H9 (cell line): Measurements from ENCODE around the gene RPS16. TPM values are rescaled to one million over a fixed set of nuclear protein-coding genes. Genes with fewer than 3 reads are reported as not detected.

Experiments
- DNase-seq: peaks from one replicate; pipeline ENCODE4 v3.0.0-alpha.2; 2017
- H2AFZ ChIP-seq: one replicate; pipeline ENCODE4 v1.6.1; 2013; ENCODE audit warnings: mild to moderate bottlenecking, low read length, control low read depth, moderate library complexity
- H2AK5ac ChIP-seq: 2 replicates; pipeline ENCODE4 v1.6.1; 2013; ENCODE audit warnings: low read length, control low read depth, mixed read lengths; ENCODE audit not compliant: insufficient read length
- H2BK120ac ChIP-seq: one replicate; pipeline ENCODE4 v1.6.1; 2013; ENCODE audit warnings: low read depth, mild to moderate bottlenecking, low read length, control low read depth, inconsistent platforms; ENCODE audit not compliant: poor library complexity, severe bottlenecking
- H2BK12ac ChIP-seq: 2 replicates; pipeline ENCODE4 v1.6.1; 2013; ENCODE audit warnings: low read length, control low read depth, mixed read lengths, low read depth; ENCODE audit not compliant: insufficient read length
- H2BK15ac ChIP-seq: 2 replicates; pipeline ENCODE4 v1.6.1; 2013; ENCODE audit warnings: low read depth, low read length, control low read depth
- H2BK20ac ChIP-seq: one replicate; pipeline ENCODE4 v1.6.1; 2013; ENCODE audit warnings: low read depth, mild to moderate bottlenecking, low read length, control low read depth, inconsistent platforms; ENCODE audit not compliant: poor library complexity, severe bottlenecking
- H2BK5ac ChIP-seq: 2 replicates; pipeline ENCODE4 v1.6.1; 2013; ENCODE audit warnings: low read length, control low read depth, mixed read lengths; ENCODE audit not compliant: insufficient read length
- H3K14ac ChIP-seq: 2 replicates; pipeline ENCODE4 v1.6.1; 2013; ENCODE audit warnings: low read length, control low read depth; ENCODE audit not compliant: insufficient read depth
- H3K18ac ChIP-seq: 2 replicates; pipeline ENCODE4 v1.6.1; 2013; ENCODE audit warnings: low read depth, mild to moderate bottlenecking, mixed read lengths, low read length, control low read depth; ENCODE audit not compliant: insufficient read length
- H3K23ac ChIP-seq: 2 replicates; pipeline ENCODE4 v1.6.1; 2013; ENCODE audit warnings: low read length, control low read depth, mixed read lengths, low read depth; ENCODE audit not compliant: insufficient read length
- H3K23me2 ChIP-seq: 2 replicates; pipeline ENCODE4 v1.6.1; 2013; ENCODE audit warnings: low read depth, mild to moderate bottlenecking, mixed read lengths, low read length, control low read depth; ENCODE audit not compliant: insufficient read length, poor library complexity, severe bottlenecking
- H3K27ac ChIP-seq: 2 replicates; pipeline ENCODE4 v1.5.1; 2013; ENCODE audit warnings: low read length, control low read depth, mixed read lengths, low read depth; ENCODE audit not compliant: insufficient read length
- H3K27me3 ChIP-seq: 2 replicates; pipeline ENCODE4 v1.6.1; 2013; ENCODE audit warnings: low read length, control low read depth, inconsistent platforms; ENCODE audit not compliant: insufficient read depth
- H3K4ac ChIP-seq: 2 replicates; pipeline ENCODE4 v1.6.1; 2013; ENCODE audit warnings: low read depth, mild to moderate bottlenecking, control low read depth, inconsistent platforms, low read length, moderate library complexity
- H3K4me1 ChIP-seq: 2 replicates; pipeline ENCODE4 v1.6.1; 2013; ENCODE audit warnings: low read length, control low read depth, inconsistent platforms; ENCODE audit not compliant: insufficient read depth
- H3K4me2 ChIP-seq: 2 replicates; pipeline ENCODE4 v1.6.1; 2013; ENCODE audit warnings: low read length, control low read depth, mixed read lengths; ENCODE audit not compliant: insufficient read length, insufficient read depth
- H3K56ac ChIP-seq: 2 replicates; pipeline ENCODE4 v1.6.1; 2013; ENCODE audit warnings: low read depth, mild to moderate bottlenecking, mixed read lengths, low read length, control low read depth; ENCODE audit not compliant: insufficient read length
- H3K79me1 ChIP-seq: 2 replicates; pipeline ENCODE4 v1.6.1; 2013; ENCODE audit warnings: low read depth, mild to moderate bottlenecking, moderate library complexity, low read length, control low read depth, inconsistent platforms; ENCODE audit not compliant: insufficient read depth, poor library complexity, severe bottlenecking
- H3K79me2 ChIP-seq: 2 replicates; pipeline ENCODE4 v1.6.1; 2013; ENCODE audit warnings: low read length, control low read depth, inconsistent platforms; ENCODE audit not compliant: insufficient read depth
- H3K9ac ChIP-seq: 2 replicates; pipeline ENCODE4 v1.6.1; 2013; ENCODE audit warnings: low read length, control low read depth, mixed read lengths; ENCODE audit not compliant: insufficient read length; ENCODE audit errors: extremely low read depth
- H3K9me3 ChIP-seq: one replicate; pipeline ENCODE4 v1.6.1; 2013; ENCODE audit warnings: low read depth, low read length, inconsistent platforms; ENCODE audit not compliant: control insufficient read depth
- H3T11ph ChIP-seq: one replicate; pipeline ENCODE4 v1.6.1; 2013; ENCODE audit warnings: mild to moderate bottlenecking, low read length, control low read depth, inconsistent platforms
- H4K20me1 ChIP-seq: one replicate; pipeline ENCODE4 v1.6.1; 2013; ENCODE audit not compliant: control insufficient read depth, insufficient read length, insufficient read depth
- H4K5ac ChIP-seq: 2 replicates; pipeline ENCODE4 v1.6.1; 2013; ENCODE audit warnings: low read depth, mild to moderate bottlenecking, mixed read lengths, low read length, control low read depth; ENCODE audit not compliant: insufficient read length
- H4K8ac ChIP-seq: replicated peaks from 2 replicates; pipeline ENCODE4 v1.6.1; 2013; ENCODE audit warnings: low read length, control low read depth, mixed read lengths, low read depth; ENCODE audit not compliant: insufficient read length
- H4K91ac ChIP-seq: 2 replicates; pipeline ENCODE4 v1.6.1; 2013; ENCODE audit warnings: low read depth, mild to moderate bottlenecking, moderate library complexity, mixed read lengths, low read length, control low read depth; ENCODE audit not compliant: insufficient read length
- H3K27ac Mint-ChIP-seq, 3 experiments: 2 replicates in 2 of 3; 3 replicates in 1 of 3; pipeline ENCODE4 v1.8.0; 2020 to 2021; ENCODE audit warnings: mixed read lengths in 3 of 3, mild to moderate bottlenecking in 1 of 3, moderate library complexity in 1 of 3
- H3K27me3 Mint-ChIP-seq: 2 replicates; pipeline ENCODE4 v1.8.0; 2021; ENCODE audit warnings: low read depth, mild to moderate bottlenecking, moderate library complexity, mixed read lengths
- H3K36me3 Mint-ChIP-seq, 3 experiments: 2 replicates in 2 of 3; 3 replicates in 1 of 3; pipeline ENCODE4 v1.8.0; 2020 to 2021; ENCODE audit warnings: low read depth in 3 of 3, mixed read lengths in 3 of 3; ENCODE audit not compliant: insufficient read depth in 1 of 3
- H3K4me1 Mint-ChIP-seq, 2 experiments: 2 replicates each; pipeline ENCODE4 v1.8.0; 2020; ENCODE audit warnings: mixed read lengths in 2 of 2
- H3K4me3 Mint-ChIP-seq, 2 experiments: 2 replicates in 1 of 2; 3 replicates in 1 of 2; pipeline ENCODE4 v1.8.0; 2020 to 2021; ENCODE audit warnings: mild to moderate bottlenecking in 2 of 2, mixed read lengths in 2 of 2, moderate library complexity in 1 of 2
- H3K9me3 Mint-ChIP-seq, 2 experiments: 2 replicates in 1 of 2; 3 replicates in 1 of 2; pipeline ENCODE4 v1.8.0; 2020; ENCODE audit warnings: mild to moderate bottlenecking in 2 of 2, mixed read lengths in 2 of 2, moderate library complexity in 1 of 2
- CTCF ChIP-seq: fragments of 200-600 bp; sonication (generic); conservative IDR thresholded peaks from 3 replicates; pipeline ENCODE4 v1.8.0; 2021; ENCODE audit warnings: antibody characterized with exemption, mild to moderate bottlenecking
- WGBS: extraction: QIAGEN DNeasy Blood & Tissue Kit; methylation state at CpG from one replicate; pipeline ENCODE4 v1.1.7; 2013; ENCODE audit warnings: missing lambda C conversion rate, low lambda C conversion rate, mixed read lengths; ENCODE audit not compliant: insufficient read length; ENCODE audit errors: extremely low coverage; 5-methylcytosine and 5-hydroxymethylcytosine counted together
- total RNA-seq: library from RNA; stranded (reverse); gene quantifications from 2 replicates; pipeline ENCODE4 v1.2.1, GENCODE V29; 2021

The RPS16 gene
- total RNA-seq, 1 experiment from 2014 or later: 2,711 TPM

GRCh38 chr19:39422020-39422419 lies 13.7 kb downstream of the RPS16 start:
- Histone ChIP-seq H3K4me1 (0 out of 2 replicates have a peak, but pooled peaks cover 3% of the 10 kb centered on the region), H2BK20ac (no peak overlapping the region), H2AFZ (no peak overlapping the region), H4K8ac (no peak overlapping the region), H3T11ph (no peak overlapping the region), H3K14ac (no peak overlapping the region), H3K9me3 (no peaks in the 10 kb centered on the region), H4K91ac (no peak overlapping the region), H3K56ac (no peak overlapping the region), H3K27me3 (no peaks in the 10 kb centered on the region), H3K27ac (no peak overlapping the region), H4K20me1 (no peaks in the 10 kb centered on the region), H3K23ac (no peak overlapping the region), H3K4me2 (no peak overlapping the region), H4K5ac (no peak overlapping the region), H3K18ac (no peak overlapping the region), H3K79me1 (no peaks in the 10 kb centered on the region), H3K9ac (no peak overlapping the region), H2BK15ac (no peak overlapping the region), H3K4ac (no peak overlapping the region), H2BK120ac (no peak overlapping the region), H2BK12ac (no peak overlapping the region), H2AK5ac (no peak overlapping the region), H3K23me2 (no peaks in the 10 kb centered on the region), H3K79me2 (no peaks in the 10 kb centered on the region), H2BK5ac (no peak overlapping the region)
- DNase-seq: no peak
- no peaks in the 10 kb centered on the region for H3K9me3 Mint-ChIP-seq
- no peak overlapping the region for H3K27ac Mint-ChIP-seq
- TF ChIP-seq CTCF: no peak
- H3K36me3 Mint-ChIP-seq: peaks cover 36 to 87% (median 75%) of the 10 kb centered on the region in 3 experiments
- H3K4me1 Mint-ChIP-seq: peaks cover 11 to 14% of the 10 kb centered on the region in 2 experiments
- H3K27me3 Mint-ChIP-seq: no peaks in the 10 kb centered on the region
- no peak overlapping the region for H3K4me3 Mint-ChIP-seq
- no CpG with 5 or more reads among the region's 5 CpGs for WGBS
